ENCODE measurements around the gene ZNF10.

ZNF10 gene

DNA sequence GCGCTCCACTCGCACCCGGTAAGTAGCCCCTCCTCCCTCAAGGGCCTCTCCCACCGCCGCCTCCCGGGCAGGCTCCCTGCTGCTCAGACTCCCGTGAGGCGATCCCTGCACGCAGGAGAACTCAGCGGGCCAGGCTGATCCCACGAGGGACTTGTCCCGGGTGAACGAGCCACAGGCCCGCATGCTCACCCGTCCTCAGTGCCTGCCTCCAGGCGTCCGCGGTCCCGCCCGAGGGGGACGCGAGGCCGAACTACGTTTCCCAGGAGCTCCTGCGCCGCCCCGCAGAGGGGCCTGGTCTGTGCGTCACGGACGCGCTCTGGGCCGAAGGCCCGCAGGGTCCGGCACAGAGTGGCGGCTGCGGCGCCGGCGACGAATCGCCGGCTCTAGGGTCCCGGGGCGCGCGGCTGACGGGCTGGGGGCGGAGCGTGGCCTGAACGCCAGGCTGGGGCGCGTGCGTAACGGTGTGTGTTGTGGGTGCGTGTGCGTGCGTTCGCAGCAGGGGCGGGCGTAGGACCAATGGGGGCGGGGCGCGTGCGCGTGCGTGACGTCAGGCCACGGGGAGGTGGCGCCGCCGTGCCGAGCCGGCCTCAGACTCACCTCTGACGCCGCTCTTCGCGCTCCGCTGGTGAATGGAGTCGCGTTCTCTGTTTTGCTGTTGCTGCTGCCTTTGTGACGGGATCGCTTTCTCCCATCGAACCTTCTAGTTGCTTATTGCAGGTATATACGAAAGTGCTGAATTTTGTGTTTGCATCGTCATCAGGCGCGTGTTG lies at the start of gene ZNF10, which contains the start of gene ZNF891:
Gene ZNF10, plus strand, starts transcription at position 590 of the 770 bp plus-strand sequence. CDS start 13,866 bp downstream, outside the sequence.
Gene ZNF891, minus strand, starts transcription at position 237 of the 770 bp plus-strand sequence. CDS start 8,356 bp downstream, outside the sequence.
- DNase-seq: peak; percentile 85

DNA sequence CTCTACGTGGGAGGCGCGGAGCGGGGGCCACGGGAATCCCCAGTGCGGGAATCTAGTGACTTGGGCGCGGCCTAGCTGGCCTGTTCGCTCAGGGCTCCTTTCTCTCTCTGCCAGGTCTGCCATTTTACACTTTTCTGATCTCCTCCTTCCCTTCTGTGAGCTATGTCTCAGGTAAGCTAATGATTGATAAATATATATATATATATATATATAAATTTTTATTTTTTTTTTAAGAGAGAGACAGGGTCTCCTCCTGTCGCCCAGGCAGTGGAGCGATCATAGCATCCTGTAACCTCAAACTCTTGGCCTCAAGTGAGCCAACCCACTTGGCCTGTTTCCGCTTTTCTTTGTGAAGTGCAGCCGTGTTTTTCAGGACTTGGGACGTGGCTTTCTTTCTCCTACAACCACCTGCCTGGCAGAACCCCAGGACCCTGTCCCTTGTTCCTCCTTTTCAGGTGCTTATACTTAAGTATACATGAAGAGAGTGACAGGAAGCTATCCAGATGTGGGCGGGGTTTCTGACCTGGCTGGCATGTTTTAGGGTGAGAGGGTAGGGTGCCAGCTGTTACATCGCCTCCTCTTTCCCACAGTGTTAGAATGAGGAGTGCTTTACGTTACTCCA lies 49.2 kb upstream of the ZNF10 start:
- DNase-seq: no peak

DNA sequence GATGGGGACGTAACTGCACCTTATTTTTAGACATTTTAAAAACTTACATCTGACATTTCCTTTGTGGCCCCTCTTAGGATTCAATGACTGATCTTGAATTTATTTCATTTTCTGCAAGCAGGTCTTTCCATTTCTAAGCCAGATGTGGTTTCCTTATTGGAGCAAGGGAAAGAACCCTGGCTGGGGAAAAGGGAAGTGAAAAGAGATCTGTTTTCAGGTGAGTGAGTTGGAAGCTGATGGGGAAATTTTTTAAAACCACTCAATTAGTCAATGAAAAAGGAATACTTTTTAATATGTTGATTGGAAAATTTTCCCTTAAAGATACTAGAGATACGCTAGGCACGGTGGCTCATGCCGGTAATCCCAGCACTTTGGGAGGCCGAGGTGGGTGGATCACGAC lies 47.1 kb upstream of the ZNF10 start:
- DNase-seq: no peak

DNA sequence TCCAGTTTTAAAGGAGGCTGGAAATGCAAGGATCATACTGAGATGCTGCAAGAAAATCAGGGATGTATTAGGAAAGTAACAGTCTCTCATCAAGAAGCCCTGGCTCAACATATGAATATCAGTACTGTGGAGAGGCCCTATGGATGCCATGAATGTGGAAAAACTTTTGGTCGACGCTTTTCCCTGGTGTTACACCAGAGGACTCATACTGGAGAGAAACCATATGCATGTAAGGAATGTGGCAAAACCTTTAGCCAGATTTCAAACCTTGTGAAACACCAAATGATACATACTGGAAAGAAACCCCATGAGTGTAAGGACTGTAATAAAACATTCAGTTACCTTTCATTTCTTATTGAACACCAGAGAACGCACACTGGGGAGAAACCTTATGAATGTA lies 24.8 kb upstream of the ZNF10 start:
- no peak for DNase-seq

DNA sequence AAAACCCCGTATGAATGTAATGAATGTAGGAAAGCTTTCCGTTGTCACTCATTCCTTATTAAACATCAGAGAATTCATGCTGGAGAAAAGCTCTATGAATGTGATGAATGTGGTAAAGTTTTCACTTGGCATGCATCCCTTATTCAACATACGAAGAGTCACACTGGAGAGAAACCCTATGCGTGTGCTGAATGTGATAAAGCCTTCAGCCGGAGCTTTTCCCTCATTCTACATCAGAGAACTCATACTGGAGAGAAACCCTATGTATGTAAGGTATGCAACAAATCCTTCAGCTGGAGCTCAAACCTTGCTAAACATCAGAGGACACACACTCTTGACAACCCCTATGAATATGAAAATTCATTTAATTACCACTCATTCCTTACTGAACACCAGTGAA lies 24.2 kb upstream of the ZNF10 start:
- no peak for DNase-seq

DNA sequence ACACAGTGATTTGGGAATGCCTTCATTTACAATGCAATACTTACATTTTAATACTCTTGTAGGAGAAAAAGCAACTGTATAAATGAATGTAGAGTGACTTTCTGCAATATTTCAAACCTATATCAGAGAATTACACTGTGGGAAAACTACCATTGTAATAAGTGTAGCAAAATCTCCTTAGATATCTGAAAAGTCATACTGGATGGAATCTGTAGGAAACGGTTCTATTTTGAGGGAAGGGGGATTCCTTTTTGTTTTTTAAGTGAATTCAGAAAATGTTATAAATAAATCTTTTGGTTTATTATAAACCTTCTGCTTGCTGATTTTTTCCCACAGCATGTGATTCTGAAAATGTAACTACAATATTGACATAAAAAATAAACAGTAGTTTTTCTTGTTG lies 23.3 kb upstream of the ZNF10 start:
- no peak for DNase-seq

DNA sequence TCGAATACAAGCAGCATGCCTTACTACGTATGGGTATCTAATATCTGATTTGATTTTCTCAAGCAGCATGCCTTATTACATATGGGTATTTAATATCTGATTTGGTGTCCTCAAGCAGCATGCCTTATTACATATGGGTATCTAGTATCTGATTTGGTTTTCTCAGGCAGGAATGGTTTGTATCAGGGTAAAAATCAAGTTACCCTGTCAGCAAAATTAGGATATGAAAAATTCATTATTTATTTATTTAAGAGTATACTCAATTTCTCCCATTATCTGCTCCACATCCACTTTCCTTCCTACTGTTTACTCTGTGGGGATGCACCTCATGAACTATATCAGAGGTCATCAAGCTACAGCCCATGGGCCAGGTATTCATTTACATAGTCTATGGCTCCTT lies 22.3 kb upstream of the ZNF10 start:
- no peak for DNase-seq

DNA sequence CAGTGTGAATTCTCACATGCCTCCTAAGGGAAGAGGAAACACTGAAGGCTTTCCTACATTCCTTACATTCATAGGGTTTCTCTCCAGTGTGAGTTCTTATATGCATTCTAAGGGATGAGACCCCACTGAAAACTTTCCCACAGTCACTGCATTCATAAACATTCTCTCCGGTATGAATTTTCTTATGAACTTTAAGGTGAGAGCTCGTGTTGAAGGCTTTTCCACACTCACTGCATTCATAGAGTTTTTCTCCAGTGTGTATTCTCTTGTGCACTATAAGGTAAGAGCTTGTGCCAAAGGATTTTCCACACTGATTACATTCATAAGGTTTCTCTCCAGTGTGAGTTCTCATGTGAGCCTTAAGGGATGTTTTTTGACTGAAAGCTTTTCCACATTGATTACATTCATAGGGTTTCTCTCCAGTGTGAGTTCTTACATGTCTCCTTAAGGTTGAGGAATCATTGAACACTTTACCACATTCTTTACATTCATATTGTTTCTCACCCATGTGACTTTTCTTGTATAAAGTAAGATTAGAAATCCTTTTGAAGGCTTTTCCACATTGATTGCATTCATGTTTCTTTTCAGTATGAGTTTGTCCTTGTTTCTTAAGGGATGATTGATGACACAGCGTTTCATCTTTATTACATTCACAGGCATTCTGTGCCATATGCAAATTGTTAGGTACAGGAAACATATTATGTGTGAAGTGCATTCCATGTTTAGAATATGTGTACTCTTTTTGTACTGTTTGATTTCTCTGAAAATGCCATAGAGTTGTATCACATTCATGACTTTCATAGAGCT lies 9.8 kb upstream of the ZNF10 start:
- no peak for DNase-seq

DNA sequence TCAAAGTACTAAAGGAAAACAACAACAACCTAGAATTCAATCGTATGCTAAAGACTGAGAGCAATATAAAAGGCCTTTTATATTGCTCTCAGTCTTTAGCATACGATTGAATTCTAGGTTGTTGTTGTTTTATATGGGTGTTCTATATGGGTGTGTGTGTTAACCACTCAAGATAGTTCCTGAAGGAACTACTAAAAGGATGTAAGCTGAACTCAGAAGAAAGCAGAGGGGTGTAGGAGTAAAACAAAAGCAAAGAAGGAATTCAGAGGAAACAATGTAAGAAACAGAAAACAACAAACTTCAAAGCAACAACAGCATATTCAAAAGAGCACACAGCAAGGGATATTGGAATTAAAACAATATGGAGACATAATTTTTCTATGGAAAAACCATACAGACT lies 5.8 kb upstream of the ZNF10 start:
- DNase-seq: no peak

DNA sequence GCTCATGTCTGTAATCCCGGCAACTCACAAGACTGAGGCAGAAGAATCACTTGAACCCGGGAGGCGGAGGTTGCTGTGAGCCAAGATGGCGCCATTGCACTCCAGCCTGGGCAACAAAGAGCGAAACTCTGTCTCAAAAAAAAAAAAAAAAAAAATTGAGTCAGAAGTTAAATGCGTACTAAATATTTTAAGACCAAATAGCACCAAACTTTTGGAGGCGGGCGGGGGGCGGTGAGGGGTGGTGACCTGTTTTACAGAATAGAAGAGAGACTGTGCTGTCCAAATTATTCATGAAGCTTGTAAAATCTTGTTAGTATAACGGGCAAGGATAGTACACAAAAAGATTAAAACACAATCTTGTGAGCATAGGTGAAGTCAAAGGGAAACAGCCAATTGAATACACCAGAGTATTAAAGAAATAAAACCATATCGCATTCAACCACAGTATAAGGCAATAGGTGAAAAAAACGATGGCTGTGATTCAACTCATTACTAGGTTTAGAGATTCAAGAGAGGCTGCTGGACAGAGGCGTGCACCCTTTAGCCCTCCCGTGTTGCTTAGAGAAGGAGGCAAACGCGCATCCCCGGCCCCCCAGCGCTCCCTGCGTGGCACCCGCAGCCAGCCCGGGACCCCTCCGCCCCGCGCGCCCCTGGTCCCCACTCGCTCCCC lies 924 bp upstream of the ZNF10 start:
- no peak for DNase-seq

DNA sequence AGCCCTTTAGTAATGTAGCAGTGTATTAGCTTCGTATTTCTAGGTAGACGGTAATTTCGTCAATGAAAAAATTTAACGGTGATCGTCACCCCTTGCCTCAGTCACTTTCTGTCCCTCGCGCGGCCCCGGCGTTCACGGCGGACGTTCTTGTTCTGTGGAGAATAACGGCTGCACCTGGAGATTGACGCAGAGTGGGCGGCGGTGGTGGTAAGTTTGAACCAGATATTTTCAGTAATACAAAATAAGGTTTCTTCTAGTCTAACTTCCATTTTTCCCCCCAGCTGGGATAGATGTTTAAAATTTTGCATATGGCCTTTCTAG lies 341 bp downstream of the ZNF10 start:
- no peak for DNase-seq

DNA sequence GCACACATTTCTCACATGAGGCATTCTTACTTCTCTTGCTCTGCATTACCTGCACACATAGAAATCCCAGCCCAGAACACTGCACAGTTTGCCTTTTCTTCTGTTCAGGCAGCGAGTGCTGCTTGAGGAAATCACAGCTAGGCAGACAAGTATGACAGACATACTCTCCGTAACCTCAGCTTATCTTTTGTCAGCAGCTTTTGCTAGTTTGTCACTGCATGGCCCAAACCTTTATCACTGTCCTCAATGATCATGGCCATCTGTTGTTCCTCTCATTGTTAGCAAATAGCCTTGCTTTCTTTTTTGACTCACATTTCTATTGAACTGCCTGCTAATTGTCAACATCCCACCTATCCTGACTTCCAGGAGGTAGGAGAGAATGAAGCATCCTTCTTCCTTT lies 5.3 kb downstream of the ZNF10 start:
- no peak for DNase-seq

DNA sequence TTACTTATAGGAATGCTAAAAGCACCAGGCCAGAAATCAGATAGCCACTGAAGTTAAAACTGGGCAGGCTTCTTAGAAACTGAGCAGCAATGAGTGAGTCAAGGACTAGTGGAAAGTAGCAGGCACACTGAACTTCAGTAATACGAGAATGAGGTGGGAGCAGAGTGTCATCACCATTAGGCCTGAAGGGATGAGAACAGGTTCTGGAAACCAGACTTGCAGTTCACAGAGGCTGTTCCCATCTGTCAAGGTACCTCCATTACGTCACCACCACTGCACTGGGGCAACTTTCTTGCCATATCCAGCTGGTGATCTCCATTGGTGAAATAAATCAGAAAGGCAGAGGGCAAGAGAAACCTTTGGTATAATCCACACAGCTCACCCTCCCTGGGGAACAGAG lies 15.6 kb downstream of the ZNF10 start:
- no peak for DNase-seq

DNA sequence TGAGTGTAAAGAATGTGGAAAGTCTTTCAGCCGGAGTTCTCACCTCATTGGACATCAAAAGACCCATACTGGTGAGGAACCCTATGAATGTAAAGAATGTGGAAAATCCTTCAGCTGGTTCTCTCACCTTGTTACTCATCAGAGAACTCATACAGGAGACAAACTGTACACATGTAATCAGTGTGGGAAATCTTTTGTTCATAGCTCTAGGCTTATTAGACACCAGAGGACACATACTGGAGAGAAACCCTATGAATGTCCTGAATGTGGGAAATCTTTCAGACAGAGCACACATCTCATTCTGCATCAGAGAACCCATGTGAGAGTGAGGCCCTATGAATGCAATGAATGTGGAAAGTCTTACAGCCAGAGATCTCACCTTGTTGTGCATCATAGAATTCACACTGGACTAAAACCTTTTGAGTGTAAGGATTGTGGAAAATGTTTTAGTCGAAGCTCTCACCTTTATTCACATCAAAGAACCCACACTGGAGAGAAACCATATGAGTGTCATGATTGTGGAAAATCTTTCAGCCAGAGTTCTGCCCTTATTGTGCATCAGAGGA lies 25.8 kb downstream of the ZNF10 start:
- no peak for DNase-seq

DNA sequence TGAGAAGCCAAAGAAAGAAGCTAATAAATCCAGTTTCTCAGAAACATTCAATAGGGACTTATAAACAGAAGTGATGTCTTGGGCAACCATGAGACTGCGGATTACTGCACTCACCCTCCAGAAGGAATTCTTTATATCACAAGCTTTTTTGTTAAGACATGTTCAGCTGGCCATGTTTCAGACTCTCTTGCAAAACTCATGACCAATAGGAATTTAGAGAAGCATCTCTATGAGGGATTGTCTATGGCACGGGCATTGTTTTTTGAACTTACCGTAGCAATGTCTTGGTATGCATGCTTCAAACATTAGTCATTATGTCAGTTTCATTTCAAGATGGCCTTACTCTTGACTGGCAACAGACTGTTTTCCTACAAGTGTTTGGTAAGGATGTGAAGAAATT lies 35.3 kb downstream of the ZNF10 start:
- DNase-seq: no peak

DNA sequence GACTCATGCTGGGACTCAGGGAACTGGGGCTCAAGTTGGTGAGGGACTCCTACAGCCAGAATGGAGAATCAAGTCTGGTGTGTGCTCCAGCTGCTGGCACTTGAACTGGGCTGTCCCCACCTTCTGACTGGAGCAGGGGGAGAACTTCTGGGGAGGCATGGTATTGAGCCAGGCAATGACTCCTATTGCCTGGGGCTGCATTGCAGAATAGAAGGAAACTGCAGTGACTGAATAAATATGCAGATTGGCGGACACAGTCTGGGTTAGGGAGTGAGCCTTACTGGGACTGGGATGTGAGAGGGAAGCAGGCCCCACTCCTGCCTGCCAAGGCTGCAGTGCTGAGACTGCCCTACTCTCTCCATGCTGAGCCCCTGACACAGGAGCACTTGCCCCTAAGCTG lies 42.1 kb downstream of the ZNF10 start:
- no peak for DNase-seq

DNA sequence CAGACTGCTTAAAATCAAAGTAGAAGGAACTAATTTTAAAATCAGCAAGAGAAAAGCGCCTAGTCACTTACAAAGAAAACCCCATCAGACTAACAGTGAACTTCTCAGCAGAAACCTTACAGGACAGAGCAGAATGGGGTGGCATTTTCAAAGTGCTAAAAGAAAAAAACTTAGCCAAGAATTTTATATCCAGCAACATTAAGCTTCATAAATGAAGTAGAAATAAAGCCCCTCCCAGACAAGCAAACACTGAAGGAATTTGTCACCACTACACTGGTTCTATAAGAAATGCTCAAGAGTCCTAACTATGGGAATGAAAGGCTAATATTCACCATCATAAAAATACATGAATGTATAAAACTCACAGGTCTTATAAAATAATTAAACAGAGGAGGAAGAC lies 44.5 kb downstream of the ZNF10 start:
- DNase-seq: no peak

DNA sequence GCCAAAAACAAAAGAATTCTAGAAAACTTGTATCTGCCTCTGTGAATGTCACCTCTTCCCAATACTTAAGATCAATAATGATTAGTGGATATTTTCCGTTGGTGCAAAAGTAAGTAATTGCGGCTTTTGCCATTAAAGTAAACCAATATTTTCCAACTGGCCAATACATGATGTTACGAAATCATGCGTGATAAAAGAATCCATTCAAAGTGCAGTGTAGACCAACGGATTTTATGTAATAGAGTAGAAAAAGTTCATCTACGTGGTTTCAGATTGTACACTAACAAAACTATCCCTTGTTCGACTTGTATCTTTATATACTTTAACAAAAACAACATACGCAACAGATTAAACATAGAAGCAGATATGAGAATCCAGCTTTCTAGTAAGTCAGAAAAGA lies 50.2 kb downstream of the ZNF10 start:
- no peak for DNase-seq

DNA sequence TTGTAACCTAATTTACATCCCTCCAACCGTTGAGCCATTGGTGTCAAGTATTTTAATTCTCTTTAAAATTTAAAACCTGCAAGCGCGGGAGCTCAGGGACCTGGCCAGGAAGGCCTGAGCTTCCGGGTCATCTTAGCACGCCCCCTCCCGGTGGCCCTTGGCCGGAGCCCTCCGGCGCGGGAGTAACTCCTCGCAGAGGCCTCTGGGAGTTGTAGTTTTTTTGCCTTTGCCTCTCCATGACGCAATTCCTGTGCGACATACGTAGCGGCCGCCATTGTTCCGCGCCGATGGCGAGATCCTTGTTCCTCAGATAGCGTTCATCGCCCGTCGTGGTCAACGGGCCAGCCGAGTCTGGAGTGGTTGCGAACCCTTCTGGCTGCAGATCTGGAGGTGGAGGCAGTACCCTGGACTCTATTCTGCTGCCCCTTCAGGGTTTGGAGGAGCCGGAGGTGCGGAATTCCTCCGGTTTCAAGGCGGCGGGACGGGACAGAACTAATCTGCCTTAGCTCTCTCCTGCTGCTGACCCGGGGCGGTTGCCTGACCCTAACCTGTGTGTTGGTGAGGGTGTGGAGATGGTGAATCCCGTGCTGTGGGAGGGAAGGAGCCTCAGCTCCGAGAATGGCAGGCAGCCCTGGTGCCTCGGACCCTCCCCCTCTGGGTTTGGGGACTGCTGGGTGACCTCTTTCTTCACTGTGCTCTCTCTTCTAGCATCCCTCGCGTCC lies 51.0 kb downstream of the ZNF10 start, which contains the start of gene ZNF268:
Gene ZNF268, plus strand, starts transcription at position 258 of the 722 bp plus-strand sequence. CDS start 503 bp downstream, outside the sequence.
- DNase-seq: peak; percentile 77

DNA sequence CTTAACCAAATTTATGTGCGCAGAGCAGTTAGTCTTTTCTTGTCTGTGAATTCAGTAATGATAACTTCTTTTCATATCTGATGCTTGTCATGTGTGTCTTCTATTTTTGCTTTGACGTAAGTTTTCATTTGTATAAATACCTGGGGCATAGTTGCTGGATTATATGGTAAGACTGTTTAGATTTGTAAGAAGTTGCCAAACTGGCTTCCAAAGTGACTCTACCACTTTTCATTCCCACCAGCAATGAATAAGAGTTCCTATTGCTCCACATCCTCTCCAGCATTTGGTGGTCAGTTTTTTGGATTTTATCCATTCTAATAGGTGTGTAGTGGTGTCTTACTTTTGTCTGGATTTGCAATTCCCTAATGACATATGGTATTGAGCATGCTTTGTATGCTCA lies 59.7 kb downstream of the ZNF10 start:
- DNase-seq: no peak

DNA sequence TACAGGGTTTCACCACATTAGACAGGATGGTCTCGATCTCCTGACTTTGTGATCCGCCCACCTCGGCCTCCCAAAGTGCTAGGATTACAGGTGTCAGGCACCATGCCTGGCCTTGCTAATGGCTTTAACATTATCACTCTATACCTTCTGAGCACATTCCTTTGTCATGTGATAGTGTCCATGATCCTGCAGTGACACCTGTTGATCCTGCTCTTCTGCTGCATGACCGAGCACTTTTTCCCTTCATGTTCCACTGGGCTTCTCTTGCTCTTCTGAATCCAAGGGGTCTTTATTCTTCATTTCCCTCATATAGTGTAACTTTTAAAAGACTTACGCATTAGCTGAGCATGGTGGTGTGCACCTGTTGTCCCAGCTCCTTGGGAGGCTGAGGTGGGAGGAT lies 62.4 kb downstream of the ZNF10 start:
- DNase-seq: no peak

DNA sequence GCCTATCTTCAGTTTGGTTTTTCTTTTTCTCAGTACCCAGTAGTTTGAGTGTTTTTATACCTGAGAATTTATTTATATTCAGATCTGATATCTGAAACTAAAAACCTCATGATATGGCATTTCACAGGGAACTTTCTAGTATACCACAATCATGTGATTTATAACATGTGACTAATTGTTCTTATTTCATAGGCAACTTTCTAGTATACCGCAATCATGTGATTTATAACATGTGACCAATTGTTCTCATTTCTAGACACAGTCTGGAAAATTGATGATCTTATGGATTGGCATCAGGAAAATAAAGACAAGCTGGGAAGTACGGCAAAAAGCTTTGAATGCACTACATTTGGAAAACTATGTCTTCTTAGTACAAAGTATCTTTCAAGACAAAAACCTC lies 71.5 kb downstream of the ZNF10 start:
- DNase-seq: no peak
